GM19239 (cell line): ENCODE results near the gene HLA-DOB.

Experiments
- DNase-seq: peaks from one replicate; pipeline ENCODE4 v3.0.0; 2011; ENCODE audit warnings: low spot score; ENCODE audit not compliant: insufficient read length
- FAIRE-seq: peaks from 2 replicates; lab custom pipeline; 2011; peaks lifted over from hg19 to GRCh38; lab: Jason Lieb, UNC

The HLA-DOB gene

GRCh38 chr6:32763421-32763820 is 53.4 kb downstream of the HLA-DOB start, which contains the start of gene HLA-DQB2:
Gene HLA-DQB2 (minus strand): TSS chr6:32763532. CDS start chr6:32763470, 62 bp downstream.
- FAIRE-seq, result no peak
- no peak for DNase-seq
